ENCODE measurements around the gene CCDC107.
A peak's percentile ranks its signal among the peaks of the same experiment; 100 is the strongest.
"Not testable (repeated sequence)": the region's sequence is repeated elsewhere in the genome, so short reads cannot be mapped to it uniquely, and the experiment has no call there.

CCDC107 gene

GRCh38 chr9:35639225-35639624 lies 18.9 kb upstream of the CCDC107 start:
- not testable (repeated sequence) for DNase-seq

- DNase-seq = no peak
These were observed 18.5 kb upstream of the CCDC107 start for GRCh38 chr9:35639631-35640030.

DNA sequence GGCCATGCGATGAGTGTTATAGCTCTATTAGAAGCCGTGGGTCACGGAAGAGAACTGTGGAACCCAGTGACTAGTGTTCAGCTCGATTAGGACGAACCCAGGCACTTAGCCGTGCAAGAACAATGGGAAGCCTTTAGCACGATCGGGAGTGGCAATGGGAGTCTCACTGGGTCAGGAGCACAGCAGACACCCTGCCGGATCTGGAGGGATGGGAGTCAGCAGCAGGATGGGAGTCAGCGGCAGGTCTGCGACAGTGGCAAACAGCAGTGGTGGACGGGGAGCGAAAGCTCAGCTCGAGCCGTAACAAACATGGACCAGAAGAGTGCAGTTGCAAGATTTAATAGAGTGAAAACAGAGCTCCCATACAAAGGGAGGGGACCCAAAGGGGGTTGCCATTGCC lies 17.7 kb upstream of the CCDC107 start:
- DNase-seq = not testable (repeated sequence)

DNA sequence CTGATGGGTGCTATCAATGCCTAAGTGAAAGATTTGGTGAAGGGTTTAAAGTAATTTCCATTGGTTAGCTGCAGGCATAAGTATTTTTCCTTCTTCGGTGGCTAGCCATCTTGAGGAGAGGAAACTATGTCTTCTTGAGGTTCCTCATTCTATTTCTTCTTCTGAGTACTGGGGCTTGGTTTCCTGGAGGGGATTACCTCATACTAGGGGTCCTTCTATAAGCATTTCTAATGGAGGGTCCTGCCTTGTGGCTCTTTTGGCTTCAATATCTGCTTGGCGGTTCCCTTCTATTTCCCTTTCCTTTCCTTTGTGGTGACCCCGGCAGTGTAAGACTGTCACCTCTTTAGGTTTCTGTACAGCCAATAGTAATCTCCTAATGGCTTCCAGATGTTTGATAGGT lies 16.6 kb upstream of the CCDC107 start:
- not testable (repeated sequence) for DNase-seq

DNA sequence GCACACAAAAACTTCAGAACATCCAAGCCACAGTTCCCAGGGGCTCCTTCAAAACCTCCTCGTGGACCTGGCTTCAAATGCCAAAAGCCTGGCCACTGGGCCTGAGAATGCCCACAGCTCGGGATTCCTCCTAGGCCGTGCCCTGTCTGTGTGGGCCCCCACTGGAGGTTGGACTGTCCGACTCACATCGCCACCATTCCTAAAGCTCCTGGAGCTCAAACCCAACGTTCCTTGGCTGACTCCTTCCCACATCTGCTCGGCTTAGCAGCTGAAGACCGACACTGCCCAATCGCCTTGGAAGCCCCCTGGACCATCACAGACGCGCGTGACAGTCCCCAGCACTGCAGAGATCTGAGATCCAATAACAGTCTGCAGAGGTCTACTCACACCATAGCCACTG lies 15.0 kb upstream of the CCDC107 start:
- no peak for DNase-seq

DNA sequence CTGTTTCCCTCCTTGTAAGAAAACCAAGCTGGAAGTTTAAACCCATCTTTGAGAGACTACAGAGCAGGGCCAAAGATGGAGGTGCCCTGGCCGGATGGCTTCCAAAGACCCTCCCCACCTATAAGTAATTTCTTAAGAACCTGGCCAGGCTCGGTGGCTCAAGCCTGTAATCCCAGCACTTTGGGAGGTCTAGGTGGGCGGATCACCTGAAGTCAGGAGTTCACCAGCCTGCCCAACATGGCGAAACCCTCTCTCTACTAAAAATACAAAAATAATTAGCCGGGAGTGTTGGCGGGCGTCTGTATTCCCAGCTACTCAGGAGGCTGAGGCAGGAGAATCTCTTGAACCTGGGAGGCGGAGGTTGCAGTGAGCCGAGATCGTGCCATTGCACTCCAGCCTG lies 12.4 kb upstream of the CCDC107 start:
- not testable (repeated sequence) for DNase-seq

DNA sequence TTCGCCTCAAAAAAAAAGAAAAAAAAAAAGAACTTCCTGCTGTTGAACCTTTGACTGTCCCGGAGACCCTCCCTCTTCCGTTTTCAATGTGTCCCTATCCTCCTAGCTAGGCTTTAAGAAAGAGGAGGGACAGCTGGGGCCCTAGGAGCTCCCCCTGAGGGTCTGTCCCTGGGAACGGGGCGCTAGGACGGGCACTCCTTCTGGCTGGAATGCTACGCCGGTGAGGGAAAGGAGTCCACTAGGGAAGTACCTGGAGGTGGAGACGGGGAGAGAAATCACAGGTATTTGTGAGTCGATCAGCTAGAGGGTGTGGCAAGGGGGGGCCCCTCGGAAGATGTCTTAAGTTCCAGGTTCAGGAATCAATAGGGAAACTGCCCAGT lies 11.9 kb upstream of the CCDC107 start:
- DNase-seq = no peak

- peak; percentile 82 for DNase-seq
These were observed 11.4 kb upstream of the CCDC107 start for GRCh38 chr9:35646533-35647265.

DNA sequence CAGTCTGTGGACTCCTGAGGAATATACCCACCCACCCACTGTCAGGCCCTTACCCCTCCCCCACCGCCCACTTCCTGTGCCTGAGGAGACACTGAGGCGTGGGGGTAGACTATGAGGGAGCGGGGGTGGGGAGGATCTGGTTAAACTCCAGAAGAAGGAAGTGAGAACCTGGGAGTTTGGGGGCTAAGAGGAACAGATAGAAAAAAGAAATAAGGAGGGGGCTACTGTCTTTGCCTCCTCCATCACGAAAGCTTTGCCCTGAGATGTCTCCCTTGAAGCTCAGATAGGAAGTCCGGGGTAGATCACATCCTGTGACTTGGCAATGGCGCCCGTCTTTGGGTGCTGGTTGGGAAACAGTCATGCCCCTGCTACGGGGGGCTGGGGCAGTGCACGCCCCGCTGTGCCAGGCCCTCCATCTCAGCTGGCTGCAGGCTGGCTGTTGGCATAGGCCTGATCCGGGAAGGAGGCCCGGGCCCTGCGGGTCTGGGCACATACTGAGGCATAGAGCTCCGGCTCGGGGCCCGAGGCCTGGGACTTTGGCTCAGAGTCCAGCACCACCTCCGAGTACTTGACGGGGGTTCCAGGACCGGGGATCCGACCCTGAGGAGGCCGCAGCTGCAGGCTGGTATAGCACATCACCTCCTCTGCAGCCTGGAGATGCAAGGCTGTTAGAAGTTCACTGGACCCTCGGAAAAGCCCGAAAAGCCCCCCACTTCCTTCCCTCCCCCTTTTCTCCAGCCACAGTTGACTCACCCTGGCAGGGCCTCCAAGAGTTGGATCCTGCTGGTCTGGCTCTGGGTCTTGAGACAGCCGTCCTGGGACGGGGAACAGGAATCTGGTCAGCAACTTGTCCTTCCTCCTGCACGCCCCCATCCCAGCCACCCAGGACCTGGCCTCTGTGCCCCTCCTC lies 8.4 kb upstream of the CCDC107 start:
- DNase-seq = peak; percentile 48

DNA sequence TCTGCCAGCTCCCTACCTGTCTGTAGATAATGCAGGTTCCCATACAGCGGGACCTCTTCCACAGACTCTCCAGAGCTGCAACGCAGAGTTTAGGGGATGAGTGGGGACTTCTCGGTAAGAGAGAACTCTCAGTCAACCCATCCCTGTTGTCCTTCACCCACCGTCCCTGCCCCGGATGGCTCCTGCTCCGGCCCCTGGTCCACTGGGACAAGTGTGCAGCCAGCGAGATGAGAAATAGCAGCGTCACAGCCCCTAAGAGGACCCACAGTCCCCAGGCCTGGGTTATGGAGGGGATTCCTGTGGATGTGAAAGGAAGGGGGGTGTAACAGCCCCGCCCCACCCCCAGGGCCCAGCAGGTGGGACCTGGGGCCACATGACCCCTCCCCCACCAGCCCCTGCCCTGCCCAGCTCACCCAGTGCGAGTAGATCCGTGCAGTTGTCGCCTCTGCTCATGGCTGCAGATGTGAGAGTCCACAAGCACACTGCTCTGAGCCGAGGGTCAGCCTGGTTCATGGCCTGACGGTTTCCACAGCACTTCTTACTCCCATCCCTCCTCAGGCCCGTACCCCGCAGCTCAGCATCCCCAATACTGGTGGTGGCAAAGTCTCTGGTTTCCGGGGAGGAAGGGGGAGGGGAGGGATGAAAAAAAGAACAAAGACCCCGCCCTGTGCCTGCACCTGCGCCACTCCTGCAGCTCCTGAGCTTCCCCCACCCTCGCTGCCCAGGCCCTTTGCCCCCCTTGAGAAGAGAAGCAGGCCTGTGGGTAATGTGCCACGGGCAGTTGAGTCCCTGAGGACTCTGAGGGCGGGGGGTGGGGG lies 7.5 kb upstream of the CCDC107 start, which contains the start of gene SIT1:
SIT1 (minus strand) TSS at position 591 of the 818 bp plus-strand sequence; CDS start at position 513, 78 bp downstream.
- DNase-seq = no peak

DNA sequence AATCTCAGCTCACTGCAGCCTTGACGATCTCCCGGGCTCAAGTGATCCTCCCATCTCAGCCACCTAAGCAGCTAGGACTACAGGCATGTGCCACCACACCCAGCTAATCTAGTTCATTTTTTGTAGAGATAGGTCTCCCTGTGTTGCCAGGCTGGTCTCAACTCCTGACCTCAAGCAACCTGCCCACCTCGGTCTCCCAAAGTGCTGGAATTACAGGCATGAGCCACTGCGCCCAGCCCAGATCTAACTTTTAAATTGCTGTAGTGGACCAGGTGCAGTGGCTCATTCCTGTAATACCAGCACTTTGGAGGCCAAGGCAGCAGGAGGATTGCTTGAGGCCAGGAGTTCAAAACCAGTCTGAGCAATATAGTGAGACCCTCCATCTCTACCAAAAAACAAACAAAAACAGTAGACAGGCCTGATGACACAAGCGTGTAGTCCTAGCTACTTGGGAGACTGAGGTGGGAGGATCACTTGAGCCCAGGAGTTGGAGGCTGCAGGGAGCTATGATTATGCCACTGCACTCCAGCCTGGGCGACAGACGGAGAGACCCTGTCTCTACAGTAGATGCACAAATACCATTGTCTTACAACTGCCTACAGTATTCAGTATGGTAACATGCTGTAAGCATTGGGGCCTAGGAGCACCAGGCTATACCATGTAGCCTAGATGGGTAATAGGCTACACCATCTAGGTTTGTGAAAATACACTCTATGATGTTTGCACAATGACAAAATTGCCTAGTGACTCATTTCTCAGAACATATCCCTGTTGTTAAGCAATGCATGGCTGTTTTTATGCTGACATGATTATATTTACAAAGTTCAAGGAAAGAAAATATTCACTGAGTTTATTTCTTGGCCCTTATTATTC lies 5.9 kb upstream of the CCDC107 start:
- DNase-seq = no peak

DNA sequence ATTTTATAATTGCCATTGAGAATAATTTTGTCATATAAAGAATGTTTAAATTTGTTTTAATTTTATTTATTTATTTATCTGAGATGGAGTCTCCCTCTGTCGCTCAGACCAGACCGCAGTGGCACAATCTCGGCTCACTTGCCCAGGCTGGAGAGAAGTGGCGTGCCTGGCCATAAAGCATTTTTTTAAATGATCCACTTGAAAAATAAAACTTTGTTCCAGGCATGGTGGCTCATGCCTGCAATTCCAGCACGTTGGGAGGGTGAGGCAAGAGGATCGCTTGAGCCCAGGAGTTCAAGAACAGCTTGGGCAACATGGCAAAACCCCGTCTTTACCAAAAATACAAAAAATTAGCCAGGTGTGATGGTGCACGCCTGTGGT lies 5.3 kb upstream of the CCDC107 start:
- no peak for DNase-seq

GRCh38 chr9:35653611-35654010 lies 4.5 kb upstream of the CCDC107 start:
- no peak for DNase-seq

DNA sequence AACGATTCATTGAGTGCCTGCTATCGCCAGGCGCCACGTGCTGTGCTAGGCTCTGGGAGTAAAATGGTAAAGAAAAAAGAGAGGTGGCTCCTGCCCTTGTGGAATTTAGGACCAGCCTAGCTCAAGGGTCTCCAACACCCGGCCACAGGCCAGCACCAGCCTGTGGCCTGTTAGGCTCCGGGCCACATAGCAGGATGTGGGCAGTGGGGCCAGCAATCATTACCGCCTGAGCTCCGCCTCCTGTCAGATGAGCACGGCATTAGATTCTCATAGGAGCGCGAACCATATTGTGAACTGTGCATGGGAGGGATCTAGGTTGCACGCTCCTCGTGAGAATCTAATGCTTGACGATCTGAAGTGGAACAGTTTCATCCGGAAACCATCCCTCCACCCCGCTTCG lies 1.7 kb upstream of the CCDC107 start:
- DNase-seq = no peak

GRCh38 chr9:35656831-35657545 lies 1.1 kb upstream of the CCDC107 start:
- no peak for DNase-seq

GRCh38 chr9:35657546-35658136 lies 451 bp upstream of the CCDC107 start, which contains the start of gene RMRP:
TSS of gene RMRP (minus strand) at chr9:35658019.
- DNase-seq = peak; percentile 90

DNA sequence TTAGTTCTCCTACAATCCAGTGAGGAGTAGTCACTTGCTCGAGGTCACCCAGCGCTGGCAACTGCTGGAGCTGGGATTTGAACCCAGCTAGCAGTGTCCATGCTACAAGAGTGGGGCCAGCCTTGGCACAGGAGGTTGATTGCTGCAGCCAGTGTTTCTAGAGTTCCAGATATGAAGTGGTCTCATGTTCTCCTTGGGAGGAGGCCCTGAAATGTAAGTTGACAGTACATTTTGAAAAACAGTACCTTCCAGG lies 802 bp downstream of the CCDC107 start:
- DNase-seq = no peak

DNA sequence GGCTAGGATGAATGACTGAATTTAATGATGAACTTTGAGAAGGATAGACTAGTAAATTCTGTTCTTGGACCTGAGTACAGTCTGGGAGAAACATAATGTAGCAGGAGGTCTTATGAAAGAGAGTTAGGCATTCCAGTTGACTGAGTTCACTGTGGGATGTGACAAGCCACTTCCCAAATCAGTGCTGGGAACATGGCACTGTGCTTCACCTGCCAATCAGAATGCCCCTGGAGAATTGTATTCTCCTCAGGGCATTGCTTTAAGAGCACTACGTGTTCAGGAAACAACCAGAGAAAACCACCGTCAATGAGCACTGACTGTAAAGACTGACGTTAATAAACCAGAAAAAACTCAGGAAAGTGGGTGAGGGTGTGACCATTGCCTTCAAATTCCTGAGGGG lies 1.2 kb downstream of the CCDC107 start:
- DNase-seq = no peak

DNA sequence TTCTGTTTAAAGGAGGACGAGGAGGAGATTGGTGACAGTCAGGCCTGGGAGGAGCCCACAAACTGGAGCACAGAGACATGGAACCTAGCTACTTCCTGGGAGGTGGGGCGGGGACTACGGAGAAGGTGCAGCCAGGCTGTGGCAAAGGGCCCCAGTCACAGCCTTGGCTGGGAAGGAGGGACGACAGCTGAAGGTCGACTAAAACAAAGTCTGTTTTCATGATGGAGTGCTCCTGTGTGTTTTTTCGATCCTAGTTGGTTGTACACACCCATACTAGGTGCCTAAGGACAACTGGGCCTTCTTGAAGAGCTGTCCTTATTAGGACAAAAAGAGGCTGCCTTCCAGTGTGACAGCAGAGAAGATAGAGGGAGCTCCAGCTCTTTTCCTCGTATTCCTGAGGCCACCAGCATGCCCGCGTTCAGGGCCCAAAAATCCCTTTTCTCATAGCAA lies 2.9 kb downstream of the CCDC107 start:
- no peak for DNase-seq

DNA sequence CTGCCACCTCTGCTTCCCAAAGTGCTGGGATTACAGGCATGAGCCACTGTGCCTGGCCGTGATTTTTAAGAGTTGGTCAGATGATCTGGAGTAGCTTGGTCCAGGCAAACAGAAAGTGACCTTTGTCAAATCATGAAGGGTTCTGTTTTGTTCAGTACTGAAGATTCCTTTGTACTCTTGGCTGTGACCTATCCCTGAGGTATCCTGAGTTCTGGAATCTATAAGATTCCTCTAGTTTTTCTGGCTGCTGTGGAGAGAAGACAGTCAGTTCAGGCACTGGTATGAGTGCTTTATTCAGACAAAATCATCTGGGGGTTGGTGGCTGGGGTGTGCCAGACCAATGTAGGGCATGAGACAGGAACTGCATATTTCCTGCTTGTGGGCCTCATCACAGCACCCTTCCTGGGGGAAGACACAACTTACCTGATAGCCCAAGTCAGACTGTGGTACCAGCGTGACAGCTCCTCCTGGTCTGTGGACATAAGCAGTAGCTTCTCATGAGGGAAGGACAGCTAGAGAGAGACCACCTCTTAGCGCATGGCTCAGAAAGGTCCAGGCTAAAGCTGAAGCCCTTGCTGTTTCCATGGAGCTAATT lies 3.8 kb downstream of the CCDC107 start:
- DNase-seq = no peak

DNA sequence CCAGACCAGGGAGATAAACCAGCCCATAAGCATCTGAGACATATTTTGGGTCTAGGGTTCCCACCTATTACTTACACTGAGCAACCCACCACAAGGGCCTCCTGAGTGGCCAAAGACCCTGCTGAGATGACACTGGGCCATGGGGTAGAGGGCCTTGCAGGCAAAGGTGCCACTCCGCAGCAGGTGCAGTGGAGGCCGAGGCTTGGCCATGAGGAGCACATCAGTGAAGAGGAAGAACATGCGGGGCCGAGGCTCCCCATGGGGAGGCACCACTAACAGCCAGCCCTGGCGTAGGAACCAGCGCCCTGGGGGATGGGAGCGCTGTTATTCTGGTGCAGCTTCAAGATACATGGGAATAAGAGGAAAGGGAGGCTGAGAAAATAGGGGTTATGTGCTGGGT lies 4.3 kb downstream of the CCDC107 start:
- DNase-seq = no peak
